ENCODE data around the gene FAT3. TPM values are rescaled to one million over a fixed set of nuclear protein-coding genes. Genes with fewer than 3 reads are reported as not detected.

FAT3 gene
- total and polyA plus RNA-seq, 7 donors = 0.23 to 2.9 (median 1.3) TPM; not detected in 2

GRCh38 chr11:92240916-92241315, 16.3 kb downstream of the FAT3 start:
- no peaks in the 10 kb centered on the region for H3K27me3 ChIP-seq
- no peaks in the 10 kb centered on the region for H3K4me1 ChIP-seq
- WGBS, 2 donors = 26 to 36% methylated on average over 1 of the region's 1 CpG
- H3K4me3 ChIP-seq = no peak overlapping the region
- H3K9me3 ChIP-seq = no peaks in the 10 kb centered on the region
- no peaks in the 10 kb centered on the region for H3K36me3 ChIP-seq
- no peak for DNase-seq
- H3K27ac ChIP-seq = no peak overlapping the region
- intact Hi-C loops (cut with DNase I) = no loop called here
- TF ChIP-seq POLR2AphosphoS5 (IDR thresholded peaks at IDR 0.05) = no peak
- TF ChIP-seq POLR2A (IDR thresholded peaks at IDR 0.05) = no peak
- no peak for TF ChIP-seq EP300 (IDR thresholded peaks at IDR 0.05)
- TF ChIP-seq CTCF (IDR thresholded peaks at IDR 0.05) = no peak

- Histone ChIP-seq H3K9me3 (peaks cover 0 to 3% (median 0%) of the 10 kb centered on the region in 4 donors), H3K27ac (no peak overlapping the region), H3K27me3 (no peaks in the 10 kb centered on the region), H3K4me1 (peaks cover 0 to 4% (median 0%) of the 10 kb centered on the region in 4 donors), H3K4me3 (no peak overlapping the region), H3K36me3 (no peaks in the 10 kb centered on the region)
- TF ChIP-seq CTCF (IDR thresholded peaks at IDR 0.05) = no peak
- TF ChIP-seq EP300 (IDR thresholded peaks at IDR 0.05) = no peak
- DNase-seq = no peak
- WGBS, 2 donors = 90 to 93% methylated on average over 5 of the region's 5 CpGs
- intact Hi-C loops (cut with DNase I) = no loop called here
These were observed 21.2 kb downstream of the FAT3 start for GRCh38 chr11:92245700-92246271.

GRCh38 chr11:92246630-92247029, 22.0 kb downstream of the FAT3 start:
- intact Hi-C loops (cut with DNase I) = no loop called here
- no peaks in the 10 kb centered on the region for H3K36me3 ChIP-seq
- H3K9me3 ChIP-seq = peaks cover 0 to 3% (median 0%) of the 10 kb centered on the region in 4 donors
- H3K27me3 ChIP-seq = no peaks in the 10 kb centered on the region
- H3K4me1 ChIP-seq = peaks cover 0 to 4% (median 0%) of the 10 kb centered on the region in 4 donors
- H3K4me3 ChIP-seq = no peak overlapping the region
- H3K27ac ChIP-seq = no peak overlapping the region
- TF ChIP-seq EP300 (IDR thresholded peaks at IDR 0.05) (no peak), POLR2A (IDR thresholded peaks at IDR 0.05) (no peak), POLR2AphosphoS5 (IDR thresholded peaks at IDR 0.05) (no peak), CTCF (IDR thresholded peaks at IDR 0.05) (no peak)
- DNase-seq = no peak

- WGBS, 2 donors = 42 to 68% methylated on average over 7 of the region's 7 CpGs
- Histone ChIP-seq H3K27ac (no peak overlapping the region), H3K4me3 (no peak overlapping the region), H3K27me3 (no peaks in the 10 kb centered on the region), H3K36me3 (no peaks in the 10 kb centered on the region), H3K4me1 (peaks cover 0 to 4% (median 0%) of the 10 kb centered on the region in 4 donors), H3K9me3 (peaks cover 0 to 3% (median 0%) of the 10 kb centered on the region in 4 donors)
- intact Hi-C loops (cut with DNase I) = no loop called here
- TF ChIP-seq POLR2AphosphoS5 (IDR thresholded peaks at IDR 0.05) = no peak
- TF ChIP-seq POLR2A (IDR thresholded peaks at IDR 0.05) = no peak
- no peak for TF ChIP-seq CTCF (IDR thresholded peaks at IDR 0.05)
- TF ChIP-seq EP300 (IDR thresholded peaks at IDR 0.05) = no peak
- no peak for DNase-seq
These were observed 24.6 kb downstream of the FAT3 start for GRCh38 chr11:92249156-92249753.

- TF ChIP-seq EP300 (IDR thresholded peaks at IDR 0.05) (no peak), CTCF (IDR thresholded peaks at IDR 0.05) (no peak), POLR2A (IDR thresholded peaks at IDR 0.05) (no peak), POLR2AphosphoS5 (IDR thresholded peaks at IDR 0.05) (no peak)
- H3K27ac ChIP-seq = no peak overlapping the region
These were observed 27.4 kb downstream of the FAT3 start for GRCh38 chr11:92251980-92252379.

More at GRCh38 chr11:92251980-92252379, 27.4 kb downstream of the FAT3 start:
- DNase-seq = no peak
- no peaks in the 10 kb centered on the region for H3K36me3 ChIP-seq
- WGBS, 2 donors = 75% methylated on average over 1 of the region's 1 CpG
- no peaks in the 10 kb centered on the region for H3K9me3 ChIP-seq
- H3K4me1 ChIP-seq = peaks cover 0 to 4% (median 0%) of the 10 kb centered on the region in 4 donors
- no peaks in the 10 kb centered on the region for H3K27me3 ChIP-seq
- H3K4me3 ChIP-seq = no peak overlapping the region
- intact Hi-C loops (cut with DNase I) = no loop called here

All from sigmoid colon (tissue), 7 donors.